NCI-H1105 treated with DMSO at 0.1 percent for 48 hours (cell line): ENCODE data around the gene COL7A1.
A peak's percentile ranks its signal among the peaks of the same experiment; 100 is the strongest.

ENCODE experiments used
- DNase-seq: peaks from one replicate; lab custom pipeline; 2025; lab: John Stamatoyannopoulos, UW

The COL7A1 gene

GRCh38 chr3:48619541-48620524 is 24.7 kb upstream of the COL7A1 start:
- no peak for DNase-seq

GRCh38 chr3:48617559-48617958 is 22.4 kb upstream of the COL7A1 start:
- no peak for DNase-seq

DNA sequence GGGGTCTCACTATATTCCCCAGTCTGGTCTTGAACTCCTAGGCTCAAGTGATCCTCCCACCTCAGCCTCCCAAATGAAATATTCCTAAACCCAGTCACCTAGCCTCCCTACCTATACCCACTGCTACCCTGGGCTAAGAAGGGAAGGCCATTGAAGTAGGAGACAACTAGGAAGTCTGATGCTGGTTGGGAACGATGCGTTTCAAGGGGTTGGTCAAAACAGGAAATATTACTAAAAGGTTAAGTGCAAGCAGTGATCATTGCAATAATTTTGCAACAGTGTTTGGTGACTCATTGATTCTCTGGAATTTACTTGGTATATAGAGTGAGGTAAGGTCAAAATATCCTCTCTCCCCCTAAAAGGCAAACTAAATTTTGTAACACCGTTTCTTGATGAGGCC is 18.9 kb upstream of the COL7A1 start:
- no peak for DNase-seq

DNA sequence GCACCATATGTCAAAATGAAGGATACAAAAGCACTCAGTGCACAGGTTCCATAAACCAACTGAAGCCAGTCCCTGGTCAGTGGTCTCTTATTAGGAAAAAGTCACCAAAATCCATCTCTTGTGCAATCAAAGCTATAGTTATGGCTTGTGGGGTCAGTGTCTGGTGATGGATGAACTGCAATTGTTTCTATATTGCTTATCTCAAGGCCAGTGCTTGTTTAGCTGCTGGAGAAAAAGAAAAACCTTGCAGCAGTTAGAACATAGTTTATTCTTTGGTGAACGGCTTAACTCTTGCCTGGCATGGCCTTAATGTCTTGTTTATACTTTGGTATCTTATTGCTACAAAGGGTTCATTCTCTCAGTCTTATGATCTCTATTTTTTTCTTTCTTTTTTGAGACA is 17.2 kb upstream of the COL7A1 start:
- no peak for DNase-seq

GRCh38 chr3:48609088-48610005 is 14.2 kb upstream of the COL7A1 start, which contains the start of gene UQCRC1:
Gene UQCRC1 (minus strand): TSS chr3:48609646. CDS start chr3:48609620, 26 bp downstream.
- peak; percentile 84 for DNase-seq

- DNase-seq: no peak
Observed at GRCh38 chr3:48607519-48607918, 12.4 kb upstream of the COL7A1 start.

DNA sequence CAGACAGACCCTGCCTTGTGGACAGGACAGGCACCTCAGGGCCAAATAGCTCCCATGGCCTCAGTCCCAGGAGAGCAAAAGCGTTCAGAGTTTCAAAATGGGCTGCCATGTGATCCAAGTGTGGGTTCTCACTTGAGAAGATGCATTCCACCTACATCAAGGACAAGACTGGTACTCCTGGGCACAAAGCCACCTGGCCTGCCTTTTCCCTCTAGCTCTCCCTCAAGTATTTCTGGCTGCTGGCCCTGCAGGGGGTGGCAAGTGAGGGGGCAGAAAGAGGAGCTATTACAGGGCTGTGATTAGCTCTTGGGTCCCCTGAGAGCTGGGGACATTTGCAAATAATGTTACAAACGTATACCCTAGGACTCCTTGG is 6.5 kb upstream of the COL7A1 start:
- DNase-seq: no peak

GRCh38 chr3:48600711-48601621 is 5.8 kb upstream of the COL7A1 start:
- no peak for DNase-seq

DNA sequence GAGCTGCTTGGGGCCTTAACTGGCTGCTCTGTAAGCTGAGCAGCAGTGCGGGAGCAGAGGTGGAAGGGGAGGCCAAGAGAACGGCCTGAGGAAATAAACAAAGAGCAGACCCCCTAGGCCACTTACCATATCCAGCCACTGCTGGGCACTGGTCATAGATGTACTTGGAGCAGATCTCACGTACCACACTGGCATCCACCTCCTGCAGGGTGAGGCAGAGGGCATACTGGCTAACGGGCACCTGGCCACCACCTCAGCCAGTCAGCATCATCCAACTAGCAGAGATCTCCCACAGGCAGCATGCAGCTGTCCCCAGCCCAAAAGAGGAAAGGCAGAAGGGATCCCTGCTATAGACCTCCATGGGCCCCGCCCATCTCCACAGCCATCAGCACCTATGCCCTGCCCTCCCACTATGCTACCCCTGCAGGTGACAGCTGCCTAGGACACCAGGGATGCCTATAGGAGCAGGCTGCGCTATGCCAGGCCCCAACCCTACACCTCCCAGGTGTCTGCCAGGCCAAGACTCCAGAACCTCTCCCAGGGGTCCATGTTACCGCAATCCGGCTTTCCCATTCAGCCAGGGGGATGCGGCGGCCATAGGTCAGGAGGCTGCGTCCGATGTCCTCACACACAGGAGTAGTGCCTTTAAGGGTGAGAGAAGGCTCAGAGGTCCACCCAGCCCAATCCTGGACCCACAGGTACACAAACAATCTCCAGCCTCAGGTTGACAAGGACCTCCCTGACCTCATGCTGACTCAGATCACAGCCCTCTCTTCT is 4.6 kb upstream of the COL7A1 start:
- no peak for DNase-seq

- no peak for DNase-seq
Observed at GRCh38 chr3:48599077-48599501, 4.0 kb upstream of the COL7A1 start.

- no peak for DNase-seq
Observed at GRCh38 chr3:48598323-48599076, 3.4 kb upstream of the COL7A1 start.

DNA sequence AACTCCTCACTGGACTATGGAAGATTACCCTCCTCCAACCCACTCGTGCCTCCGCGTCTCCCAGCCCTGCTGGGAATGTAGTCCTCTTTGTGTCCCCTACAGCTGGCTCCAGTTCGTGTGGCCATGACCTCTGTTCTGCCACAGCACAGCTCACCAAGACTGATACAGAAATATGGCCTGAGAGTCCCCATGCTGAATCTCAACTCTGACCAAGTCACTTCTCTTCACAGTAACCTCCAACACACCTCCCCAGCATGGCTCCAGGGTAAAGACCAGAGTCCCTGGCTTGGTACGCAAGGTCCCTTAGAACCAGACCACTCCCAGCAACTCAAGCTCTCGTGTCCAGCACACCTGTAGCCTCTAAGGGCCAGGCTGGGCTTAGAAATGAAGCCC is 2.3 kb upstream of the COL7A1 start:
- no peak for DNase-seq

- DNase-seq: no peak
Observed at GRCh38 chr3:48596676-48597407, 1.7 kb upstream of the COL7A1 start.

DNA sequence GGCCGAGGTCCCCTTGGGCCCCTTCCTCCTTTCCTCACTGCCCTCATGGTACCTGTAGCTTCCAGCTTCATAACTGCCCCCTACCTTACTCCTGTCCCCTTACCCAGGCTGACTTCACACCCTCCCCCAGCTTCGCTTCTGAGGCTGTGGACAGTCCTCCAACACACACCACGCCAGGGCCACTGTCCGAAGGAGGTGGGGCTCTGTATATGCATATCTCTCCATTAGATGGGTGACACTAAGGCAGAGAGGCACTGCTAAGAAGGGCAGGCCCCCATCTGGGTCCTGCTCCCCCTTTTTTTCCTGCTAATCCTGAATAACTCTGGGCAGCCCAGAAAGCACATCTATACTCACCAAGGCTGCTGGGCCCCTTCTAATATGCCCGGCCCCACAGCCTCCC is 1.0 kb upstream of the COL7A1 start:
- DNase-seq: no peak

DNA sequence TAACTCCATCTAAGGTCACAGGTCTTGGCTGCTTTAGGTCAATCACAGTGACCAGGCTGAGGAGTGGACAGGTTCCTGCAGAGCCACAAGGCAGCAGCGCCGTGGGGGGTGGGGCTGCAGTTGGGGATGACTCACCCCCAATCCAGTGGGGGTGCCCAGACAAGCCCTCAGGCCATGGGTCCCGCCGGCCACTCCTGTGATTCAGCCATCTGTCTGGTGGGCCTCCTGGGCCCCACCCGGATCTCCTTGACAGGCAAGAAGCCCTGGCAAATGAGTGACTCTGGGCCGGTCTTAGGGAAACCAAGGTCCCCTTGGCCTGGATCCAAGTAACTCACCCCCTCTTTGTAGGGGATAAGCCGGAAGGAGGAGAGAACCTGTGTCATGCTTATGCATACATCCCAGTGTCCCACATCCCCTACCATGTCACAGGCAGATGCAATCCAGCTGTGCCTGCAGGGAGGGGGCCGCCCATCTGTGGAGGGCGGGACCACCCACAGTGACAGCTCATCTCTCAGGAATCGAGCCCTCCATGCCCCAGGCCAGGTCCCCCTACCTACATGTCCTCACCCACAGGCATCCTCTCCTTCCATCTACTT is 495 bp upstream of the COL7A1 start:
- no peak for DNase-seq

- no peak for DNase-seq
Observed at GRCh38 chr3:48594417-48595049, 596 bp downstream of the COL7A1 start.

DNA sequence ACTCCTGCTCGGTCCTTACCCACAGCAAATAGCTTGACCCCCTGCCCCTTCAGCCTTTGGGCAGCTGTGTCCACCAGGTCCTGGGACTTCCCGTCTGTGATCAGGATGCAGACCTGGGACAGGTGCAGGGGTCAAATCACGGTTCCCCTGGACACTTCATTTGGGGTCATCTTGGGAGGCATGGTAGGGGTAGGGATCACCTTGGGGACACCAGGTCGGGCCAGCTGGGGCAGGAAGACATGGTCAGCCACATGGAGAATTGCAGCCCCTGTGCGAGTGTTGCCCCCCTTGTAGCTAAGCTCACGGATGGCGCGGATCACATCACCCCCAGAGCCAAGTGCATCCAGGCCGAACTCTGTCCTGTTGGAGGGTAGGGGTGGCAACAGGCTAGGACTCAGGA is 1.8 kb downstream of the COL7A1 start:
- no peak for DNase-seq

GRCh38 chr3:48592519-48593087 is 2.5 kb downstream of the COL7A1 start:
- no peak for DNase-seq
